Measurements from ENCODE around the gene CACTIN.
"Not testable (repeated sequence)": the region's sequence is repeated elsewhere in the genome, so short reads cannot be mapped to it uniquely, and the experiment has no call there.

Gene CACTIN

DNA sequence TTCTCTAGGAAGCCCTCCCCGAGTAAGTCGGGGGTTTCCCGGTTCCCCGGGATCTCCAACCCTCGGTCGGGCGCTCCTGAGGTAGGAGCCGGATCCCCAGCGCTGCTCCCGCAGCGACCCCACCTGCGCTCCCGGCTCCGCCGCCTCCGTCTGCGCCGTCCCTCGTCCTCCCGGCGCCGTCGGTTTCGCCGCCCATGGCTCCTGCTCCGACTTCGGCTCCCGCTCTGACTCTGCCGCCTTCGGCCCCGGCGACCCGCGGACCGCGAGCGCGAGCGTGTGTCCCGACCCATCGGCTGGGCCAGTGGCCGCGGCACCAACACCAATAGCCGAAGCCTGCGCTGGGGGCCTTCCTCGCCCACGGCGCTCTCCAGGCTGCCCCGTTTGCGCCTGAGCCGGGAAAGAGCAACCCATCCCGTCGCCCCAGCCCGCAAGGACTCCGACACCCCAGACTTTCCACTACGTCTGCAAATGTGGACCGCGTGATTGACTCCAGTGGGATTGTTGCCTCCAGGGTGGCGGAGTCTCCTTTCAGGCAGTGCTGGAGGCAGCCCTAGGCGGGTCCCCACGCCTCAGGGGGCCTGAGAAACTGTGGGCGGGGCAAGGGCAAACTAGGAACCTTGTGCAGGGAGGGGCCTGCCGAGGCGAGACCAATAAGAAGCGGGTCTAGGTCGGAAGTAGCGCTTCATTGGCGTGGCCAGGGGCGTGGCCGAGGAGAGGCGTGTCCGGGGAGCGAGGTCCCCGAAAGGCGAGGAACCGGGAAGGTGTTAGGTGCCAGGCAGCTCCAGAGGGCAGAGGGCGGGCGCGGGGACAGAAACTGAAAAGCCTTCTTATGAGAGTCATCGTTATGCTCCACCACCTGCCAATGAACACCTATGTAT lies at the start of gene CACTIN:
Gene CACTIN (minus strand): TSS at position 318 of the 878 bp plus-strand sequence. CDS start 28 bp downstream, at position 290.
- peak; percentile 98 to 99 for DNase-seq

DNA sequence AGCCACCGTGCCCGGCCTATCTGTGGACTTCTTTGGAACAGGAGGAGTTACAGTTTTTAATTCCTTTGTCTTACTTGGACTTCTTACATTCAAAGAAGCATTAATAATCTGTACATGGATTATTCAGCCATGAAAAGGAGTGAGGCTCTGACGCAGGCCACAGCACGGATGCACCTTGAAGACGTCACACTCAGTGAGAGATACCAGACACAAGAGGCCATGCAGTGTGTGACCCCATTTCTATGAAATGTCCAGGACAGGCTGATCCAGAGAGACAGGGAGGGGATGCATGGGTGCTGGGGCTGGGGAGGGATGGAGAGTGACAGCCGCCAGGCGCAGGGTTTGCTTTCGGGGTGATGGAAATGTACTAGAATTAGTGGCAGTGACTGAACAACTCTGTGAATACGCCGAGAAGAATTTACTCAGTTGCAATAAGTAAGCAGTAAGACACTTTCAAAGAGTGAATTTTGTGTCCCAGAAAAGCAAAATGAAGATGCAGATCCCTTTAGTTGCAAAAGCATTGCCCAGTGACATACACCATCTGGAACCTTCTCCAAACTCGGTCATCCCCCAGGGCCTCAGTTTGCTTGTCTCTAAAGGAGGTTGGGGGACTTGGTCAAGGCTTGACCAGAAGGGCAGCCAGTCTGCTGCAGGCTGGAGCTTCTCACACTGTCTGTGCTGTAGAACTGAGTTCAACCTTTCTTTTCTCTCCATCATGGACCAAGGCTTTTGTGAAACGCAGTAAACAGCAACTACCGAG lies 48.4 kb upstream of the CACTIN start:
- no peak for DNase-seq

GRCh38 chr19:3673506-3674439 lies 47.2 kb upstream of the CACTIN start:
- no peak for DNase-seq

DNA sequence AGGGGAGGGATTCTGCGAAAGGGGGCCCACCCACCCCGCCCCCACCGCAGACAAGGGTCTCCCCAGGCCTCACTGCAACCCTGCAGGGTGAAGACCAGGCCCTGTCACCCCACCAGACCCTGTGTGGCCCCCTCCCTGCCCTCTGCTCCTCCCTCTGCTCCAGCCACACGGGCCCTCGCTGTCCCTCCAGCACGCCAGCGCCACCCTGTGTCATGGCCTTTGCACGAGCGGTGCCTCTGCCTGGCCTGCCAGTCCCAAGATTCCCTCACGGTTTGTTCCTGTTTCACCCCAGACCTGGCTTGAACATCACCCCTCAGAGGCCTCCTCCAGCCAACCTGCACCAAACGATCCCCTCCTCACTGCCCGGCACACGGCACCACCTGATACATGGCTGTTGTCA lies 46.4 kb upstream of the CACTIN start:
- DNase-seq = no peak

- no peak for DNase-seq
These were observed 46.0 kb upstream of the CACTIN start for GRCh38 chr19:3672575-3672948.

DNA sequence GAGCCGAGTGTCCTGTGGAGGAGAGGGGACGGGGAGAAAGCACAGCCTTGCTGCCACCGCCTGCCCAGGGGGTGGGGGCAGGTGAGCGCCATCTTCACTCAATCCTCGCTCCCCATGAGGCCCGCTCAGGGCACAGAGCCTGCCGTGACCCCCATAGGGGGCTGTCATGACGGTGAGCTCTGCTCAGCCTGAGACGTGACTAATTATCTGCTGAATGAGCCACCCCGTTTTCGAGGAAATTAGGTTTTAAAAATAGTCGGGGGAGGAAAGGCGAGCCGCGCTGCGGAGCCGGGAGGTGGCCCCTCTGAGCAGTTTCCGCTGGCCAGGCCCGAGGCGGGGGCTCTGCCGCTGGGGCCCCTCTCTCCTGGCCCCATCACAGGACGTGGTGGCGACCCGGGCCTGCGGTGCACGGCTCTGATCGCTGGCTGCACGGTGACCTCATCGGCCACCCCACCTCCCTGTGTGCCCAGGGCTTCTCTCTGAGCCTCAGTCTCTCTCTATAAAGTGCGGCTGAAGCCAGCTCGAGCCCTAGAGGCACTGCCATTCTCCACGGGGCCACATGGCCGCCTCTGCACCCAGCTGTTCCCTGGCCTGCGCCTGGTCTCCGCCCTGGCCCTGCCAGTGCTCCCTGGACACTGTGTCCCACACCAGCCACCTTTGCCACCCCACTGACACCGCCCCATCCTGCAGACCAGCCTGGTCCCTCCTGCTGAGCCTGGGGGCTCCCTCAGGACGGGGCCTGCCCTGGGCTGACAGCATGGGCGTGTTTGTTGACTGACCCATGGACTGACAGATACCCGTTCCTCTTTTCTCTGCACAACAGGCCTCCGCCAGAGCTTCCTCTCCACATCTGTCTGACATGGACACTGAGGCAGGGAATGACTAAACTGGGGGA lies 45.3 kb upstream of the CACTIN start:
- no peak for DNase-seq

DNA sequence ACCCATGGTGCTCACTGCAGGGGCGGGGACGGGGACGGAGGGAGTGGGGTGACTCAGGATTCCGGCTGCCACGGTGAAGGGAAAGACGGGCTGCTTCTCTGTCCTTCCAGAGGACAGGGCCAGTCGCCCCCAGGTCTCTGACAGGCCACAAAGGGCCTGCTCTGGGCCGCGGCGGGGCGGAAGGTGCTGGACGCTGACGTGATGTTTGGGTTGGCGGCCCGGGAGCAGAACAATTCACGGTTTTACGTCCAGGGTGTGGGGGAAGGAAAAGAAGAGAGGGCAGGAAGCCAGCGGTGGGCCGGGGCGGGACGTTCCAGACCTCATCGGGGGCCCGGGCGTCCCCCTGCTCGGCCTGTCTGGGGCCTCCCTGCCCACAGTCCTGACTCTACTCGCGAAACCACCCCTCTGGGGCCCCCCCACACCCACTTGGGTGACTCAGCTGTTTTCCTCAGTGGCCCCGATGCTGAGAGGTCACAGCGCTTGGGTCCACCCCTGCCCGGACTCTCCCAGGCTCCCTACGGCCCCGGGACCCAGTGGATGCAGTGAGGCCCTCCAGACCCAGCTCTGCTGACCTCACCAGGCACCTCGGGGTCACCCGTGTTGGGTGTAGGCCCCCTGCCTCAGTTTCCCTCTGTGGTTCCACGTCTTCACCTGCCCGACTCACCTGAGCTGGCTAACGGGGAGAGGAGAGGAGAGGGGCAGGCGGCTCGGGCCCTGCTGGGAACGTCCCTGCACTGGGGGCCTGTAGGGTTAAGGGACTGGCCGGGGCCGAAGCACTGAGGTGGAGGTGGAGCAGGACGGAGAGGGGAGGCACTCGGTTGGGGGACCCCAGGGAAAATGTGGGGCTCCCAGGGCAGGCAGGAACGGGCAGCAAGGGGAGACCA lies 44.4 kb upstream of the CACTIN start:
- no peak for DNase-seq

- DNase-seq = no peak
These were observed 43.6 kb upstream of the CACTIN start for GRCh38 chr19:3669947-3670795.

DNA sequence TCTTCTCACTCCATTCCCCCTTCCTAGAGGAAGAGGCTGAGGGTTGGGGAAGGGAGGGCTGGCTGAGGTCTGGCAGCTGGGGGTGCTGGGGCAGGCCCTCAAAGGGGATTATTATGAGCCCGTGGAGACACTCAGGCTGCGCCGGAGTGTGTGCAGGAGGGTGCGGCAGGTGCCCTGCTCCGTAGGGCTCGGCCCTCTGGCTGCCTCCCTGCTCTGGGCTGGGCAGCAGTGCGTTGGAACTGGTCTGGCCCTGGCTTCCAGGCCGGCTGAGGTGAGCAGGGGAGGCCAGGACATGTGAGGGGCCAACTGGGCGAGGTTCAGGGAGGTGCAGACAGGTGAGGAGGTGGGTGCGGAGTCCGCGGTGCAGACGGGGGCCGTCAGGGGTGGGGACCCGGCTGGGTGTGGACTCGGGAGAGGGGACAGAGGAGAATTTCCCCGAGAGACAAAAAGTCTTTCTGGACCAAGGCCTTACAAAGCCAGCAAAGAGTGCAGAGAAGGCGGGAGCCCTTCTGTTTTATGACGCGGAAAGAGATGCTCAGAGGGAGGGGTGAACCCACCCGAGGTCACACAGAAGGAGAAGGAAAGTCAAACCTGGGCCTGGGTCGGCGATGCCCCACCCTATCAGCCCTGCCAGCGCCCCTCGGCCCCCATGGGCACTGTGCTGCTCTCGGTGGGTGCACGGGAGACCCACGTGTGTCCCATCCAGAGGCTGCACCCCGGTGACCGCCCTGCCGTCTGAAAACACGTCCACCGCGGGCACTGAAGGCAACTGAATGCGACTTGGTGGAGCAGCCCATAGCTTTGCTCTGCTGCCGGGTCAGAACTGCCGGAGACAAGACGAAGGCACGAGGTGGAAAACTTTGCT lies 42.7 kb upstream of the CACTIN start:
- DNase-seq = no peak

GRCh38 chr19:3668331-3669081 lies 41.9 kb upstream of the CACTIN start:
- DNase-seq = no peak

GRCh38 chr19:3667766-3668165 lies 41.2 kb upstream of the CACTIN start:
- no peak for DNase-seq

GRCh38 chr19:3667037-3667638 lies 40.5 kb upstream of the CACTIN start:
- no peak for DNase-seq

DNA sequence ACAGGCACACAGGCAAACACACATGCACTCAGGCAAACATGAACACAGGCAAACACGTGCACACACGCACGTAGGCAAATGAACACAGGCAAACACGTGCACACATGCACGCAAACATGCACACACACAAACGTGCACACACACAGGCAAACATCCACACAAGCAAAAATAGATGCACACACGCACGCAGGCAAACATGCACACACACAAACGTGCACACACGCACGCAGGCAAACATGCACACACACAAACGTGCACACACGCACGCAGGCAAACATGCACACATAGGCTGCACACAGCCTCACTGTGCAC lies 39.9 kb upstream of the CACTIN start:
- not testable (repeated sequence) for DNase-seq

- DNase-seq = peak in 1 of 2 experiments; percentile 37
These were observed 39.3 kb upstream of the CACTIN start for GRCh38 chr19:3665681-3666544.

GRCh38 chr19:3664879-3665642 lies 38.5 kb upstream of the CACTIN start:
- DNase-seq = no peak

DNA sequence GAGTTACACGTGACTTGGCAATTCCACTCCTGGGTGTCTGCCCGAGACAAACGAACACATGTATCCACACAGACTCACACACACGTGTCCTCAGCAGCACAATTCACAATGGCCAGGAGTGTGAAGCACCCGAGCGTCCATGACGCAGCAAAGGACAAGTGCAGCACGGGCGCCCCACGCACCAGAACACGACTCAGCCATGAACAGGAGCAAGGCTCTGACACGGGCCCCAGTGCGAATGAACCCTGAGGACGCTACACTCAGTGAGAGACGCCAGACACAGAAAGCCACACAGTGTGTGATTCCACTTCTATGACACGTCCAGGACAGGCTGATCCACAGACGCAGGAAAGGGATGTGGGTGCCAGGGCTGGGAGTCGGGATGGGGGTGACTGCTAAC lies 37.2 kb upstream of the CACTIN start:
- DNase-seq = no peak

Measured in NCI-H446 (cell line).